WERI-Rb-1 (cell line): Measurements from ENCODE around the gene ADAMTS18.

Source experiments
- DNase-seq: peaks from one replicate; pipeline ENCODE4 v3.0.0-alpha.2; 2020
- H3K27ac ChIP-seq: fragments of 250-450 bp; sonication (Bioruptor Pico); 2 replicates; pipeline ENCODE4 v1.5.1; 2020; ENCODE audit warnings: mild to moderate bottlenecking, moderate library complexity
- H3K27me3 ChIP-seq: fragments of 250-450 bp; sonication (Bioruptor Pico); 2 replicates; pipeline ENCODE4 v1.5.1; 2021; ENCODE audit warnings: mild to moderate bottlenecking, low read depth, moderate library complexity; ENCODE audit not compliant: insufficient read depth, severe bottlenecking
- H3K36me3 ChIP-seq: fragments of 250-450 bp; sonication (Bioruptor Pico); 2 replicates; pipeline ENCODE4 v1.5.1; 2020; ENCODE audit warnings: mild to moderate bottlenecking, moderate library complexity
- H3K4me3 ChIP-seq: 2 replicates; pipeline ENCODE4 v1.5.1; 2011; ENCODE audit warnings: low read depth, mild to moderate bottlenecking, control low read depth, low read length
- H3K9me3 ChIP-seq: fragments of 250-450 bp; sonication (Bioruptor Pico); 2 replicates; pipeline ENCODE4 v1.5.1; 2021; ENCODE audit warnings: mild to moderate bottlenecking, moderate library complexity; ENCODE audit not compliant: severe bottlenecking
- CTCF ChIP-seq: IDR thresholded peaks from 2 replicates; pipeline ENCODE4 v1.5.1; 2011; ENCODE audit warnings: low read depth, mild to moderate bottlenecking, control low read depth, inconsistent platforms, low read length

Gene ADAMTS18

GRCh38 chr16:77443357-77444146, 8.7 kb upstream of the ADAMTS18 start:
- no peaks in the 10 kb centered on the region for H3K36me3 ChIP-seq
- H3K9me3 ChIP-seq: no peaks in the 10 kb centered on the region
- DNase-seq: no peak
- no peaks in the 10 kb centered on the region for H3K27me3 ChIP-seq
- TF ChIP-seq CTCF: no peak
- no peak overlapping the region for H3K27ac ChIP-seq
- no peak overlapping the region for H3K4me3 ChIP-seq

- peaks cover 4% of the 10 kb centered on the region for H3K27me3 ChIP-seq
- no peaks in the 10 kb centered on the region for H3K9me3 ChIP-seq
- H3K27ac ChIP-seq: no peak overlapping the region
- no peak for DNase-seq
- H3K4me3 ChIP-seq: no peak overlapping the region
- no peak for TF ChIP-seq CTCF
- no peaks in the 10 kb centered on the region for H3K36me3 ChIP-seq
Observed at GRCh38 chr16:77442078-77442477, 7.2 kb upstream of the ADAMTS18 start.

GRCh38 chr16:77439106-77439505, 4.3 kb upstream of the ADAMTS18 start:
- peaks cover 29% of the 10 kb centered on the region for H3K27me3 ChIP-seq
- H3K4me3 ChIP-seq: no peak overlapping the region
- H3K9me3 ChIP-seq: no peaks in the 10 kb centered on the region
- H3K27ac ChIP-seq: no peak overlapping the region
- TF ChIP-seq CTCF: no peak
- DNase-seq: no peak
- H3K36me3 ChIP-seq: no peaks in the 10 kb centered on the region

GRCh38 chr16:77437859-77438258, 3.0 kb upstream of the ADAMTS18 start:
- Histone ChIP-seq H3K36me3 (no peaks in the 10 kb centered on the region), H3K27me3 (peaks cover 42% of the 10 kb centered on the region), H3K27ac (no peak overlapping the region), H3K4me3 (no peak overlapping the region), H3K9me3 (no peaks in the 10 kb centered on the region)
- peak; percentile 49; the same call in 1 of the 2 replicates for TF ChIP-seq CTCF
- peak; percentile 9 for DNase-seq

GRCh38 chr16:77435272-77435820, 512 bp upstream of the ADAMTS18 start:
- no peak for TF ChIP-seq CTCF
- no peaks in the 10 kb centered on the region for H3K36me3 ChIP-seq
- H3K9me3 ChIP-seq: no peaks in the 10 kb centered on the region
- no peak overlapping the region for H3K27ac ChIP-seq
- H3K27me3 ChIP-seq: peaks cover 57% of the 10 kb centered on the region
- DNase-seq: no peak
- peak overlapping the region; percentile 43; the same call in 1 of the 2 replicates for H3K4me3 ChIP-seq
